ENCODE measurements around the gene MMP28. TPM values are rescaled to one million over a fixed set of nuclear protein-coding genes. Genes with fewer than 3 reads are reported as not detected.

The MMP28 gene
- total and polyA plus RNA-seq, 2 of the 4 experiments (the other 2 are of a cell fraction) = 0.18 TPM; not detected in 1

DNA sequence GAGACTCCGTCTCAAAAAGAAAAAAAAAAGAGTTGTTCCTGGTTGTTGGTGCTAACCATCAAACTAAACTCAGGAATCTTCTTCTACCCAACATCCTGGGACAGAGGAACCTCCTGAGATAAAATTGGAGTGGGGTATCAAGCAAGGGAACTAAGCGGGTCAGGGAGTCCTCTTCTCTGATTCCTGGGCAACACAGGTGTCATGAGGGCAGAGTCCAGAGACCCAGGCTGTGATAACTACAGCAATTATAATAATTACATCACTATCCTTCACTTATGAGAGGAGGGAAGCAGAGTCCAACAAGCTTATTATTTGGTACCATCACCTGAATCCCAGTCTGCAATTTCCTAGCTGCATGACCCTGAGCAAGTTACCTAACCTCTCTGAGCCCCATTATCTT, 26.6 kb downstream of the MMP28 start:
- Histone ChIP-seq H3K9ac (ENCODE audit: low read depth, low read length) (no peak overlapping the region), H4K5ac (ENCODE audit: low read depth, low read length) (no peak overlapping the region), H3K18ac (ENCODE audit: low read depth, low read length) (no peak overlapping the region), H3K27me3 (ENCODE audit: control insufficient read depth, insufficient read depth, low read length) (peaks cover 33% of the 10 kb centered on the region), H3K14ac (replicated peaks; ENCODE audit: low read depth, low read length) (no peak overlapping the region), H2AFZ (replicated peaks; ENCODE audit: low read length, poor library complexity) (no peak overlapping the region), H3K4me1 (ENCODE audit: control insufficient read depth, insufficient read depth, low read length) (peaks cover 5% of the 10 kb centered on the region), H3K79me1 (ENCODE audit: low read depth in 1 of 2, low read length in 2 of 2) (no peaks in the 10 kb centered on the region), H3K36me3 (ENCODE audit: control insufficient read depth, insufficient read depth, low read length) (no peaks in the 10 kb centered on the region), H3K9me1 (ENCODE audit: insufficient read depth, low read length) (no peaks in the 10 kb centered on the region), H2AK5ac (ENCODE audit: low read depth, low read length) (no peak overlapping the region), H2BK20ac (ENCODE audit: low read depth, low read length) (no peak overlapping the region), H2BK15ac (ENCODE audit: low read depth, low read length) (no peak overlapping the region), H3K56ac (ENCODE audit: extremely low read depth, insufficient read depth, low read length) (no peak overlapping the region), H3K4ac (ENCODE audit: low read depth, low read length) (no peak overlapping the region), H4K8ac (ENCODE audit: low read depth in 2 of 2, low read length in 2 of 2) (no peak overlapping the region), H4K20me1 (ENCODE audit: insufficient read depth, low read length) (peaks cover 8% of the 10 kb centered on the region; the same call in 1 of the 2 replicates), H3K27ac (ENCODE audit: insufficient read depth, low read length) (no peak overlapping the region), H3K4me3 (ENCODE audit: insufficient read depth, low read depth, low read length) (no peak overlapping the region), H3K4me2 (ENCODE audit: low read depth, low read length) (no peak overlapping the region), H2BK5ac (ENCODE audit: low read depth, low read length, poor library complexity, severe bottlenecking) (no peak overlapping the region), H3K23ac (ENCODE audit: low read depth, low read length) (no peak overlapping the region), H2AK9ac (replicated peaks; ENCODE audit: low read depth, low read length, poor library complexity) (no peak overlapping the region), H4K91ac (ENCODE audit: insufficient read depth, low read depth, low read length) (no peak overlapping the region), H2BK120ac (ENCODE audit: low read depth, low read length) (no peak overlapping the region), H3K9me3 (ENCODE audit: control insufficient read depth, insufficient read depth, low read length) (no peaks in the 10 kb centered on the region)
- DNase-seq (no peak), ATAC-seq (ENCODE audit: low read depth) (no peak)
- no TSS peak for BruUV-seq (replicated peaks)
- ChIA-PET POLR2A (ENCODE audit: unreplicated experiment) (no interaction called here), CTCF (interaction anchor here (0.5 to 1.3 kb wide), 2 partner anchors 18 to 126 kb away, joined by 3 to 5 read pairs; no protein-coding TSS in a partner anchor)
- WGBS, 2 experiments (ENCODE audit: extremely low coverage in 2 of 2, insufficient read length in 1 of 2) = no CpG with 5 or more reads among the region's 2 CpGs
- in situ Hi-C loops (cut with MboI; ENCODE audit: low sequenced_read_pairs) (no loop called here), intact Hi-C loops (cut with micrococcal nuclease) (no loop called here), dilution Hi-C loops (cut with HindIII; ENCODE audit: low sequenced_read_pairs, unreplicated experiment) (no loop called here)
- TF ChIP-seq MAFK (IDR thresholded peaks at IDR 0.05; ENCODE audit: low read depth, low read length) = no peak
- TF ChIP-seq, protein P1, sequence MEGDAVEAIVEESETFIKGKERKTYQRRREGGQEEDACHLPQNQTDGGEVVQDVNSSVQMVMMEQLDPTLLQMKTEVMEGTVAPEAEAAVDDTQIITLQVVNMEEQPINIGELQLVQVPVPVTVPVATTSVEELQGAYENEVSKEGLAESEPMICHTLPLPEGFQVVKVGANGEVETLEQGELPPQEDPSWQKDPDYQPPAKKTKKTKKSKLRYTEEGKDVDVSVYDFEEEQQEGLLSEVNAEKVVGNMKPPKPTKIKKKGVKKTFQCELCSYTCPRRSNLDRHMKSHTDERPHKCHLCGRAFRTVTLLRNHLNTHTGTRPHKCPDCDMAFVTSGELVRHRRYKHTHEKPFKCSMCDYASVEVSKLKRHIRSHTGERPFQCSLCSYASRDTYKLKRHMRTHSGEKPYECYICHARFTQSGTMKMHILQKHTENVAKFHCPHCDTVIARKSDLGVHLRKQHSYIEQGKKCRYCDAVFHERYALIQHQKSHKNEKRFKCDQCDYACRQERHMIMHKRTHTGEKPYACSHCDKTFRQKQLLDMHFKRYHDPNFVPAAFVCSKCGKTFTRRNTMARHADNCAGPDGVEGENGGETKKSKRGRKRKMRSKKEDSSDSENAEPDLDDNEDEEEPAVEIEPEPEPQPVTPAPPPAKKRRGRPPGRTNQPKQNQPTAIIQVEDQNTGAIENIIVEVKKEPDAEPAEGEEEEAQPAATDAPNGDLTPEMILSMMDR (conservative IDR thresholded peaks at IDR 0.05; ENCODE audit: low read depth, low read length) = no peak
- no peak for TF ChIP-seq BHLHE40 (IDR thresholded peaks at IDR 0.05; ENCODE audit: low read depth, low read length)
- no peak for TF ChIP-seq CHD1 (IDR thresholded peaks at IDR 0.05; ENCODE audit: low read depth, low read length)
- no peak for TF ChIP-seq SMC3 (IDR thresholded peaks at IDR 0.05; ENCODE audit: low read depth, low read length)
- TF ChIP-seq FOS (IDR thresholded peaks at IDR 0.05; ENCODE audit: low read depth, low read length) = no peak
- TF ChIP-seq, protein P2, sequence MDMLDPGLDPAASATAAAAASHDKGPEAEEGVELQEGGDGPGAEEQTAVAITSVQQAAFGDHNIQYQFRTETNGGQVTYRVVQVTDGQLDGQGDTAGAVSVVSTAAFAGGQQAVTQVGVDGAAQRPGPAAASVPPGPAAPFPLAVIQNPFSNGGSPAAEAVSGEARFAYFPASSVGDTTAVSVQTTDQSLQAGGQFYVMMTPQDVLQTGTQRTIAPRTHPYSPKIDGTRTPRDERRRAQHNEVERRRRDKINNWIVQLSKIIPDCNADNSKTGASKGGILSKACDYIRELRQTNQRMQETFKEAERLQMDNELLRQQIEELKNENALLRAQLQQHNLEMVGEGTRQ (IDR thresholded peaks at IDR 0.05; ENCODE audit: low read depth, low read length) = no peak
- TF ChIP-seq RFX5 (IDR thresholded peaks at IDR 0.05; ENCODE audit: low read depth, low read length) = no peak
- TF ChIP-seq NFE2L2 (IDR thresholded peaks at IDR 0.05; ENCODE audit: low read depth, low read length) = no peak
- no peak for TF ChIP-seq MAZ (IDR thresholded peaks at IDR 0.05; ENCODE audit: borderline replicate concordance, low read depth, low read length)
- no peak for TF ChIP-seq CEBPB (IDR thresholded peaks at IDR 0.05; ENCODE audit: low read depth, low read length)
- TF ChIP-seq RAD21 (IDR thresholded peaks at IDR 0.05; ENCODE audit: low read length) = no peak
- no peak for TF ChIP-seq RCOR1 (IDR thresholded peaks at IDR 0.05; ENCODE audit: insufficient replicate concordance, low read length)
- TF ChIP-seq POLR2A (IDR thresholded peaks at IDR 0.05; ENCODE audit: low read depth, low read length) = no peak
- TF ChIP-seq, protein P3, sequence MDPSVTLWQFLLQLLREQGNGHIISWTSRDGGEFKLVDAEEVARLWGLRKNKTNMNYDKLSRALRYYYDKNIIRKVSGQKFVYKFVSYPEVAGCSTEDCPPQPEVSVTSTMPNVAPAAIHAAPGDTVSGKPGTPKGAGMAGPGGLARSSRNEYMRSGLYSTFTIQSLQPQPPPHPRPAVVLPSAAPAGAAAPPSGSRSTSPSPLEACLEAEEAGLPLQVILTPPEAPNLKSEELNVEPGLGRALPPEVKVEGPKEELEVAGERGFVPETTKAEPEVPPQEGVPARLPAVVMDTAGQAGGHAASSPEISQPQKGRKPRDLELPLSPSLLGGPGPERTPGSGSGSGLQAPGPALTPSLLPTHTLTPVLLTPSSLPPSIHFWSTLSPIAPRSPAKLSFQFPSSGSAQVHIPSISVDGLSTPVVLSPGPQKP (IDR thresholded peaks at IDR 0.05; ENCODE audit: borderline replicate concordance, low read depth, low read length) = no peak
- TF ChIP-seq MXI1 (IDR thresholded peaks at IDR 0.05; ENCODE audit: borderline replicate concordance, low read depth, low read length) = no peak

Measured in IMR-90 (cell line).